SKM-1 (cell line): Measurements from ENCODE around the gene S1PR4.
"Not testable (repeated sequence)": the region's sequence is repeated elsewhere in the genome, so short reads cannot be mapped to it uniquely, and the experiment has no call there.

ENCODE experiments used
- DNase-seq: peaks from one replicate; lab custom pipeline; 2025; ENCODE audit not compliant: unreplicated experiment; lab: John Stamatoyannopoulos, UW

Gene S1PR4

GRCh38 chr19:3152419-3152780 is 26.2 kb upstream of the S1PR4 start:
- DNase-seq = no peak

- DNase-seq = no peak
These were observed 25.0 kb upstream of the S1PR4 start for GRCh38 chr19:3153286-3154230.

GRCh38 chr19:3154447-3154846 is 24.1 kb upstream of the S1PR4 start:
- DNase-seq = not testable (repeated sequence)

GRCh38 chr19:3154957-3155736 is 23.4 kb upstream of the S1PR4 start:
- peak; percentile 86 for DNase-seq

- no peak for DNase-seq
These were observed 21.3 kb upstream of the S1PR4 start for GRCh38 chr19:3157096-3157845.

- DNase-seq = no peak
These were observed 19.0 kb upstream of the S1PR4 start for GRCh38 chr19:3159565-3159964.

- DNase-seq = no peak
These were observed 18.4 kb upstream of the S1PR4 start for GRCh38 chr19:3160219-3160618.

- no peak for DNase-seq
These were observed 17.1 kb upstream of the S1PR4 start for GRCh38 chr19:3161453-3161852.

- no peak for DNase-seq
These were observed 15.9 kb upstream of the S1PR4 start for GRCh38 chr19:3162418-3163229.

- DNase-seq = peak; percentile 50
These were observed 15.2 kb upstream of the S1PR4 start for GRCh38 chr19:3163230-3163886.

- no peak for DNase-seq
These were observed 14.6 kb upstream of the S1PR4 start for GRCh38 chr19:3163943-3164342.

- DNase-seq = no peak
These were observed 10.9 kb upstream of the S1PR4 start for GRCh38 chr19:3167533-3168272.

- no peak for DNase-seq
These were observed 6.5 kb upstream of the S1PR4 start for GRCh38 chr19:3171894-3172672.

GRCh38 chr19:3172673-3173000 is 5.9 kb upstream of the S1PR4 start:
- DNase-seq = not testable (repeated sequence)

GRCh38 chr19:3175781-3176714 is 2.5 kb upstream of the S1PR4 start:
- no peak for DNase-seq

- no peak for DNase-seq
These were observed 1.7 kb upstream of the S1PR4 start for GRCh38 chr19:3176715-3177501.
